NCI-H526 (cell line): Measurements from ENCODE around the gene SMIM44.
"Not testable (repeated sequence)": the region's sequence is repeated elsewhere in the genome, so short reads cannot be mapped to it uniquely, and the experiment has no call there.

Source experiments
- DNase-seq, 2 experiments: peaks; one replicate each; lab custom pipeline; 2025; lab: John Stamatoyannopoulos, UW

SMIM44 gene

GRCh38 chr19:3457528-3458228 lies 25.6 kb downstream of the SMIM44 start:
- no peak for DNase-seq

- DNase-seq: no peak
Measured at GRCh38 chr19:3456925-3457527, 26.2 kb downstream of the SMIM44 start.

- no peak for DNase-seq
Measured at GRCh38 chr19:3455960-3456601, 27.2 kb downstream of the SMIM44 start.

DNA sequence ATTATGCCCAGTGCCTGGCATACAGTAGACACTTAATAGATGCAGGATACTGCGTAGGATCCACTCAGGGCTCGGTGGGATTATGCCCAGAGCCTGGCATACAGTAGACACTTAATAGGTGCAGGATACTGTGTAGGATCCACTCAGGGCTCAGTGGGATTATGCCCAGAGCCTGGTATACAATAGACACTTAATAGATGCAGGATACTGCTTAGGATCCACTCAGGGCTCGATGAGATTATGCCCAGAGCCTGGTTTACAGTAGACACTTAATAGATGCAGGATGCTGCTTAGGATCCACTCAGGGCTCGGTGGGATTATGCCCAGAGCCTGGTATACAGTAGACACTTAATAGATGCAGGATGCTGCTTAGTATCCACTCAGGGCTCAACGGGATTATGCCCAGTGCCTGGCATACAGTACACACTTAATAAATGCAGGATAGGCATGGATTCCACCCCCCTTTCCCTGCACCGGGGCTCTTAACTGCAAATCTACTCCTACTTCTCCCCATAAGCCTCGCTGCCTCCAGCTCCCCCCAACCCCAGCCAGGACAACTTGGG lies 27.8 kb downstream of the SMIM44 start:
- DNase-seq: no peak

DNA sequence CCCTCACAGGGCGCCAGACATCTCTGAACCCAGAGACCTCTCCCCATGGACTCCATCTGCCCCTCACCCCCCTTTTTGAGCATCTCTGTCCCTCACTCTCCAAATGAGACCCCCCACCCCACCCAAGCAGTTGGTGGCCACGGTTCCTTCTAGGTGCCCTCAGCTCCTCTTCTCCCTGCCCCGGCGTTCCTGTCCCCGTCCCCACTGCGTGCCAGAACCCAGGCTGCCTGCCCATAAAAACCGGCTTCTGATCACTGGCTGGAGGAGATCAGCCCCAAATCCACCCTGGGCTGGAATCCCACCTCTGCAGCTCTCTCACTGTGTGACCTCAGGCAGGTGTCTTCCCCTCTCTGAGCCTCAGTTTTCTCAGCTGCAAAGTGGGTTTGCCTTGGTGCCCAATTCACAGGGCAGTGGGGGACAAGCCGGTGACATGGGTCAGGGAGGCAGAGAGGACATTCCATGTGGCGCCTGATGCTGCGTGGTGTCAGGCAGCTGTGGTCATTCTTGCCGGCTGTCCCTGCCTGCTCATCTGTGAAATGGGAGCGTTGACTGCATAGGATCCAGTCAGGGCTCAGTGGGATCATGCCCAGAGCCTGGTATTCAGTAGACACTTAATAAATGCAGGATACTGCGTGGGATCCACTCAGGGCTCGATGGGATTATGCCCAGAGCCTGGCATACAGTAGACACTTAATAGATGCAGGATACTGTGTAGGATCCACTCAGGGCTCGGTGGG lies 28.4 kb downstream of the SMIM44 start:
- DNase-seq: no peak

- no peak for DNase-seq
Measured at GRCh38 chr19:3453840-3454239, 29.4 kb downstream of the SMIM44 start.

DNA sequence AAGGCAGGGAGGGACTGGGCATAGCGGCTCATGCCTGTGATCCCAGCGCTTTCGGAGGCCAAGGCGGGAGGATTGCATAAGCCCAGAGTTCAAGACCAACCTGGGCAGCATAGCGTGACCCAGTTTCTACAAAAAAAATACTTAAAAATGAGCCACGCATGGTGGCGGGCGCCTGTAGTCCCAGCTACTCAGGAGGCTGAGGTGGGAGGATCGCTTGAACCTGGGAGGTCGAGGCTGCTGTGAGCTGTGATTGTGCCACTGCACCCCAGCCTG lies 30.4 kb downstream of the SMIM44 start:
- not testable (repeated sequence) for DNase-seq

DNA sequence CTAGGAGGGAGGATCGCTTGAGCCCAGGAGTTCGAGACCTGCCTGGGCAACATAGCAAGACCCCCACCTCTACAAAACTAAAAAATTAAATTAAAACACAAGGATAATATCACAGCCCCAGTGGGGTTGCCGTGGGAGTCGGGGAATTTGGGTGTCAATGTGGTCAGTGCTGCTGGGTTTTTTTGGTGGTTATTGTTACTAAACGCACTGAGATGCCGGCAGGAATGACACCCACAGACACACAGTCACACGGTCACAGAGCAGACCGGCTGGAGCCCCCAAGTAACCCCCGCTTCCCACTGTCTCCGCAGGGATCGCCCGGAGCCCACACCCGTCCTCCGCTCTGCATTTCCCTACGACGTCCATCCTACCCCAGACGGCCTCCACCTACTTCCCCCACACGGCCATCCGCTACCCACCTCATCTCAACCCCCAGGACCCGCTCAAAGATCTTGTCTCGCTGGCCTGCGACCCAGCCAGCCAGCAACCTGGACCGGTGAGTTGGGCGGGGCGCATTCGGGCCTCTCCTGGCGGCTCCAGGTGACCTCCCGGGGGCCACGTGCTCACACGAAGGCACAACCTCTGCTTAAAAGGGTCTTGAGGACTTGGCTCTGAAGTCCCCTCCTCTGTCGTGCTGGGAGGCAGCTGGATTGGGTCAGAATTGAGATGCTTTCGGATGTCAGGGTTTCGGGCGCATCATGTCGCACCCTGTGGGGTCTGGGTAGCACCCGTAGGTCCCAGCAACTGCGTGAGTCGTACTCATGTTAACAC lies 30.9 kb downstream of the SMIM44 start:
- DNase-seq: no peak

GRCh38 chr19:3451451-3451866 lies 31.8 kb downstream of the SMIM44 start:
- DNase-seq: no peak

GRCh38 chr19:3450796-3451411 lies 32.3 kb downstream of the SMIM44 start:
- no peak for DNase-seq

DNA sequence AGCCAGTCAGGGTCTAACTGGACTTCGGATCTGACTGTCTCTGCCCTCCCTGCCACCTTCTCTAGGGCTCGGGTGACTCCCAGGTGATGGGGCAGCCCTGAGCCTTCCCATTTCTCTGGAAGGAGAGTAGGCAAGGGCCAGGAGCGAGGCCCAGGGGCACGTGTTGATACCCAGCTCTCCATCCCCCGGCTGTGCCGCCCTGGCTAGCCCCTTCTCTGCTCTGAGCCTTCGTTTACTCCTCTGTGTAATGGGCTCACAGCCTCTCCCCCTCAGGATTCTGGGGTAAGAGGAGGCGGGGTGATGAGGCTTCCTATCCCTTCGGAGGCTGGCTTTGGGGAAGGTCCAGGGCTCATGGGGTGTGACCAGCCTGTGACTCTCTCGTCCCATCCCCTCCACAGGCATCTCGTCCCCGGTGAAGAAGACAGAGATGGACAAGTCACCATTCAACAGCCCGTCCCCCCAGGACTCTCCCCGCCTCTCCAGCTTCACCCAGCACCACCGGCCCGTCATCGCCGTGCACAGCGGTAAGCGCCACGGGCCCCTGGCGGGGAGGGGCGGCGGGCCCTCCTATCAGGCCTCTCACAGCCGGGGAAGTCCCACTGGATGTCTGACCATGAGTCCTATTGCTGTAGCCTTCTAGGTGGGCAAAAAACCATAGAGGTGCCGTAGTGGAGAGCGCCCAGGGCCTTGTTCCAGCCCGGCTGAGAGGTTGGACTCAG lies 34.5 kb downstream of the SMIM44 start:
- no peak for DNase-seq

DNA sequence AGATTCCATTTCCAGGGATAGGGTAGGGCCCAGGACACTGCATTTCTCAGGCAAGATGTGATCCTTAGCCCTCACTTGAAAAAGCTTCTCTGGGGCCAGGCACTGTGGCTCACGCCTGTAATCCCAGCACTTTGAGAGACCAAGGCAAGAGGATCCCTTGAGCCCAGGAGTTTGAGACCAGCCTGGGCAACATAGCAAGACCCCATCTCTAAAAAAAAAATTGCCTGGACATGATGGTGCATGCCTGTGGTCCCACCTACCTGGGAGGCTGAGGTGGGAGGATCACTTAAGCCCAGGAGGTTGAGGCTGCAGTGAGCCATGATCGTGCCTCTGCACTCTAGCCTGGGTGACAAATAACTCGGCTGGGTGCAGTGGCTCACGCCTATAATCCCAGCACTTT lies 36.6 kb downstream of the SMIM44 start:
- not testable (repeated sequence) for DNase-seq

DNA sequence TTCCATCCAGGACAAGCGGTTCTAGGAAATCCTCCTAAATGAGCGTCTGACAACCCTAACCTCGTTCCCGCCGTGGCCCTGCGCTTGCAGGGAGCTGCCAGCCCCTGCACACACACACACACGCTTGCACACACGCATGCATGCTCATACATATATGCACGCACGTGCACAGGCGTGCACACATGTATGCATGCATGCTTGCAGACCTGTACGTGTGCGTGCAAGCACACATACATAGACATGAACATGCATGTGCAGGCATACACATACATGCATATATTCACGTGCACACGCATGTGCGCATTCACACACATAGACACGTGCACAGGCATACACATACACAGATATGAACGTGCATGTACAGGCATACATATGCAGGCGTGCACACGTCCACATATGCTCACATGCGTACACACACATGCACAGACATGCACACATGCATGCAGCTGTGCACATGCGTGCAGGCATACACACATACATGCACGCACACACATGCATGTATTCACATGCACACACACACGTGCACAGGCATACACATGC lies 38.5 kb downstream of the SMIM44 start:
- DNase-seq: no peak

GRCh38 chr19:3443840-3444694 lies 39.2 kb downstream of the SMIM44 start:
- DNase-seq: no peak

GRCh38 chr19:3442487-3443071 lies 40.7 kb downstream of the SMIM44 start:
- DNase-seq: no peak

GRCh38 chr19:3441986-3442329 lies 41.3 kb downstream of the SMIM44 start:
- no peak for DNase-seq

DNA sequence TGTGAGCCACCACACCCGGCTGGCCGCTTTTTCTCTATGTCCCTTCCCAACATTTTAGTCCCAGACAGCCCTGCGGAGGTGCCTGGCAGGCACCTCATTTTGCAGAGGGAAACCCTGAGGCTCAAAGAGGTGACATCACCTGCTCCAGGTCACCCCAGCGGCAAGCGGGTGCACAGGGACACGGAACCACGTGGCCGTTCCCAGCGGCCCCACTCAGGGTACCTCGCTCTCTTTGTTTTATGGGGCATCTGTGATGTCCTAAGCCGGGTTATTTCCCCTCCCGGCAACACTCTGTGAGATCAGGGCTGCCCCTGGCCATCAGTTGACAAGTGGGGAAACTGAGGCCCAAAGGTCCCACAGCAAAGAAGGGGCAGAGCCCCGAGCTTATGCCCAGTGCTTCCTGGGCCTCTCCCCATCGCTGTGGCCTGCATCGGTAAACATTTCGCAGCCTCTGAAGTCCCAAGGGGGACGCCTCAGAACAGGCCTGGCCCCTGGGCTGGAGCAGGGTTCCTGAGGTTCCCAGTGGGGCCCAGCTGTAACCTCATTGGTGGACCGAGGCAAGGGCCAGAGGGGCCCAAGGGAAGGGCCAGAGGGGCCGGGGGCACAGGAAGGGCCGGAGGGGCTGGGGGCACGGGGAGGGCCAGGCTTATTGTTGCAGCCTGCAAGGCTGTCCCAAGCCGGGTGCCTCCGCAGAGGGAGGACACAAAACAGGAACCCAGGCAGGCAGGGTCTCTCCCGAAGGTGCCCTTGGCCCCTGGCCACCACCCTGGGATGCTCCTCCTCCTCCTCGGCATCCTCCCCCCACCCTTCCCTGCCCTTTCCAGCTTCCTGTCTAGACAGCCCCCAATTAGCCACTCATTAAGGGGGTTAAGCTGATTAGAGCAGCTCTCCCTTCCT lies 41.9 kb downstream of the SMIM44 start:
- DNase-seq: no peak

DNA sequence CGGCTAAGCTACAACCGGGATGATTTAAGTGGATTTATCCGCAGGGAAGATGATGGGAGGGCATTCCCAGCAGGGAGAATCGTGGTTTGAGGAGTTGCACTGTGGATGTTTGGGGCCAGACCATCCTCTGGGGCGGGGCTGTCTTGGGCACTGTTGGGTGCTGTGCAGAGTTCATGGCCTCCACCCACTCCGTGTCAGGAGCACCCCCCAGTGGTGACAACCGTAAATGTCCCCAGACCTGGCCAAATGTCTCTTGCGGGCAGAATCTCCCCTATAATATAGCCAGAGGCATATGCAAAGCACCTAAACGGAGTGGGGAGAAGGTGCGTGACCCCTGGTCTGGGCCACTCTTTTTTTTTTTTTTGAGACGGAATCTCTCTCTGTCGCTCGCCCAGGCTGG lies 43.2 kb downstream of the SMIM44 start:
- DNase-seq: peak in 1 of 2 experiments; percentile 5
